ENCODE results near the gene GPR17. TPM values are rescaled to one million over a fixed set of nuclear protein-coding genes. Genes with fewer than 3 reads are reported as not detected.

Gene GPR17
- total and polyA plus RNA-seq, 2 experiments from 2014 or later, result 0.09 TPM; not detected in 1

DNA sequence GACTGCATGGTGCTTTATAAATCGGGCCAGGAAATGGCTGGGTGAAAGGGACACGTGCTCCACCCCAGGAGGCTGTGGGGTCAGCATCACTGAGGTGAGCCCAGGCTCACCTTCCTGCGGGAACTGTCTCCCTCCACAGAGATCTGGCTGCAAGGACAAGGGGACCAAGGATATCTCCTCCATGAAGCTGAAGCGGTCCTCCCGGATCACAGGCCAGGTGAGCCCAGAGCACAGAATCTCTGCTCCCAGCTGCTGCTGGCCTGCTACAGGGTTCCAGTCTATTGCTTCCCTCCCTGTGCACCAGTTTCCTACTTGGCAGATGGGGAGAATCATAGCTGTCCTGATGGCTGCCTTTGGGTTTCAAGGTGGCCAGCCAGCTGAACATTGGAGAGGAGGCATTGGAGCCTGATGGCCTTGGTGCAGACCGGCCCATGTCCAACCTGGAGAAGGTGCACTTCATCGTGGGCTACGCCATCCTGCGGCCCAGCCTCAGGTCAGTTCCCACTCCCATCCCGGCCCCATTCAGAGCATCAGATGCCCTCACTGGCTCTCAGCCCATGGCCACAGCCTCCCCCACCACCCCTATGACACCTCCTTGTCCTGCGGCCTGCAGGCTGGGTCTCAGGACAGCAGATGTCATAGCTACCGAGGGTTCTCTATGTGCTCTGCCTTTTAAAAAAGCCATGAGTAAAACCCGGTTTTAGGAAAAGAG is 33.7 kb upstream of the GPR17 start:
- Histone ChIP-seq H3K27me3 (no peaks in the 10 kb centered on the region), H3K4me1 (ENCODE audit: low read depth) (no peaks in the 10 kb centered on the region), H3K36me3 (no peaks in the 10 kb centered on the region), H3K9me3 (ENCODE audit: low read depth) (no peaks in the 10 kb centered on the region), H3K27ac (no peak overlapping the region), H3K4me3 (no peak overlapping the region)
- DNase-seq (ENCODE audit: low read depth in 1 of 2, low spot score in 1 of 2), result no peak
- TF ChIP-seq, protein P1, sequence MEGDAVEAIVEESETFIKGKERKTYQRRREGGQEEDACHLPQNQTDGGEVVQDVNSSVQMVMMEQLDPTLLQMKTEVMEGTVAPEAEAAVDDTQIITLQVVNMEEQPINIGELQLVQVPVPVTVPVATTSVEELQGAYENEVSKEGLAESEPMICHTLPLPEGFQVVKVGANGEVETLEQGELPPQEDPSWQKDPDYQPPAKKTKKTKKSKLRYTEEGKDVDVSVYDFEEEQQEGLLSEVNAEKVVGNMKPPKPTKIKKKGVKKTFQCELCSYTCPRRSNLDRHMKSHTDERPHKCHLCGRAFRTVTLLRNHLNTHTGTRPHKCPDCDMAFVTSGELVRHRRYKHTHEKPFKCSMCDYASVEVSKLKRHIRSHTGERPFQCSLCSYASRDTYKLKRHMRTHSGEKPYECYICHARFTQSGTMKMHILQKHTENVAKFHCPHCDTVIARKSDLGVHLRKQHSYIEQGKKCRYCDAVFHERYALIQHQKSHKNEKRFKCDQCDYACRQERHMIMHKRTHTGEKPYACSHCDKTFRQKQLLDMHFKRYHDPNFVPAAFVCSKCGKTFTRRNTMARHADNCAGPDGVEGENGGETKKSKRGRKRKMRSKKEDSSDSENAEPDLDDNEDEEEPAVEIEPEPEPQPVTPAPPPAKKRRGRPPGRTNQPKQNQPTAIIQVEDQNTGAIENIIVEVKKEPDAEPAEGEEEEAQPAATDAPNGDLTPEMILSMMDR (IDR thresholded peaks at IDR 0.05; ENCODE audit: low read depth, low read length), result no peak

DNA sequence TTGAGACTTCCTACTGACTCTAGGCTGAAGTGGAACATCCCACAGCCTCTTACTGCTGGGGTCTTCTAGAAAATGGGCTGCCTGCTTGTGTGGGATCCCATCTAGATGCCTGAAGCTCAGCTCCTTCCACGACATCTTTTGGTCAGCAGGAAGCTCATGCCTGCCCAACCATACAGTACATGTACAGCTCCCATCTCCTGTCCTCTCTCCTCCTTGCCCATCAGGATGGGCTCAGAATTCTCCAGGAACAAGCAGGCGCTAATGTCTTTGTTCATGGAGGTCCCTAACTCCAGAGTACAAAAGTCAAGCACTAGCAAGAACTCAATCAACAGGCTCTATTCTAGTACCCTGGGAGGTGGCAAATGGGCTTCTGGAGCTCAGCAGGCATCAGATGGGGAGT is 31.7 kb upstream of the GPR17 start:
- H3K9me3 ChIP-seq (ENCODE audit: low read depth), result no peaks in the 10 kb centered on the region
- H3K4me3 ChIP-seq, result no peak overlapping the region
- H3K27me3 ChIP-seq, result no peaks in the 10 kb centered on the region
- no peak for DNase-seq (ENCODE audit: low read depth in 1 of 2, low spot score in 1 of 2)
- H3K4me1 ChIP-seq (ENCODE audit: low read depth), result no peaks in the 10 kb centered on the region
- no peaks in the 10 kb centered on the region for H3K36me3 ChIP-seq
- TF ChIP-seq, protein P1 (IDR thresholded peaks at IDR 0.05; ENCODE audit: low read depth, low read length), result no peak
- no peak overlapping the region for H3K27ac ChIP-seq

DNA sequence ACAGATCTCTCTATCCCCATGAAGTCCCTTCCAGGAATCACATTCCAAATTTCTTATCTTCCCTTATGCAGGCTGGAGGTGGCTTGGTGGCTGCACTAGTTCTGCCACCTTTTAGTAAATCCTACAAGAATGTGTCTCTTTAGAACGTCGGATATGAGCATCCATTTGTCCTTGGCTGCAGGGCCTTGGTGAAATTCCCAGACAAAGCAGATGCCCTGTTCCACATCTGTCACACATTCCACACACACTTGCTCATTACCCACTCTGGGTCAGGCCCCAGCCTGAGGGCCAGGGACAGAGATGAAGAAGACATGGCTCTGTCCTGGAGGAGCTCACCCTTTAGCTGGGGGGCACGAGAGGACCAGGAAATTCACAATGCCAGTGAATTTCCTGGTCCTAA is 31.2 kb upstream of the GPR17 start:
- no peaks in the 10 kb centered on the region for H3K27me3 ChIP-seq
- DNase-seq (ENCODE audit: low read depth in 1 of 2, low spot score in 1 of 2), result no peak
- H3K4me3 ChIP-seq, result no peak overlapping the region
- no peak overlapping the region for H3K27ac ChIP-seq
- no peaks in the 10 kb centered on the region for H3K4me1 ChIP-seq (ENCODE audit: low read depth)
- no peaks in the 10 kb centered on the region for H3K36me3 ChIP-seq
- no peaks in the 10 kb centered on the region for H3K9me3 ChIP-seq (ENCODE audit: low read depth)
- TF ChIP-seq, protein P1 (IDR thresholded peaks at IDR 0.05; ENCODE audit: low read depth, low read length), result no peak

DNA sequence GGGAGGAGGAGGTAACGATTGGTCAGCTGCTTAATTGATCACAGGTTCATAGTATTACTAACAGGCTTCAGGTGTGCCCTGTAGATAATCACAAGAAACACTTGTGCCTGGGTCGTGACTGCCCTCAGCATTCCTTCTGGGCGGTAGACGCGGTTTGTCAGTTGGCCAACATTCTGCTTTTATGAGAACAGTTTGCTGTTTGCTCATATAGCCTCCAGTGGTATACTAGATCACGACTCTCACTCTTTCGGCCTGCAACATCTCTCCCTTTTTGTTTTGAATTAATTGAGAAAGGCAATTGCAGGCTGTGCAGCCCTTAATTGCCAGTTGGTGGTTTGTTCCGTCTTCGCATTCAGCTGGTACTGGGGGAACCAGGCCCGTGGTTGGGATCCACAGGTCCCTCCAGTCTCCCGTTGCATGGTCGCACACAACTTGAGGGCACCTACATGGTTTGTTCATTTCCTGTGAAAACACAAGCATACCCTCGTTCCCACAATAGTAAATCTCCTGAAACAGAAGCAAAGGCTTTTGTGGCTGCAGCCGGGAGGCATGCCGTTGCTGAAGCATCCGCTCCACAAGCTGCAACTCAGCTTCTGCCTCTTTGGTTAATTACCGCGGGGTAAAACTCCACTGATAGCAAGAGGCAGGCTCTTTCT is 30.3 kb upstream of the GPR17 start:
- H3K4me1 ChIP-seq (ENCODE audit: low read depth), result no peaks in the 10 kb centered on the region
- H3K9me3 ChIP-seq (ENCODE audit: low read depth), result no peaks in the 10 kb centered on the region
- DNase-seq (ENCODE audit: low read depth in 1 of 2, low spot score in 1 of 2), result no peak
- H3K36me3 ChIP-seq, result no peaks in the 10 kb centered on the region
- H3K27ac ChIP-seq, result no peak overlapping the region
- H3K4me3 ChIP-seq, result no peak overlapping the region
- H3K27me3 ChIP-seq, result no peaks in the 10 kb centered on the region
- TF ChIP-seq, protein P1 (IDR thresholded peaks at IDR 0.05; ENCODE audit: low read depth, low read length), result no peak

DNA sequence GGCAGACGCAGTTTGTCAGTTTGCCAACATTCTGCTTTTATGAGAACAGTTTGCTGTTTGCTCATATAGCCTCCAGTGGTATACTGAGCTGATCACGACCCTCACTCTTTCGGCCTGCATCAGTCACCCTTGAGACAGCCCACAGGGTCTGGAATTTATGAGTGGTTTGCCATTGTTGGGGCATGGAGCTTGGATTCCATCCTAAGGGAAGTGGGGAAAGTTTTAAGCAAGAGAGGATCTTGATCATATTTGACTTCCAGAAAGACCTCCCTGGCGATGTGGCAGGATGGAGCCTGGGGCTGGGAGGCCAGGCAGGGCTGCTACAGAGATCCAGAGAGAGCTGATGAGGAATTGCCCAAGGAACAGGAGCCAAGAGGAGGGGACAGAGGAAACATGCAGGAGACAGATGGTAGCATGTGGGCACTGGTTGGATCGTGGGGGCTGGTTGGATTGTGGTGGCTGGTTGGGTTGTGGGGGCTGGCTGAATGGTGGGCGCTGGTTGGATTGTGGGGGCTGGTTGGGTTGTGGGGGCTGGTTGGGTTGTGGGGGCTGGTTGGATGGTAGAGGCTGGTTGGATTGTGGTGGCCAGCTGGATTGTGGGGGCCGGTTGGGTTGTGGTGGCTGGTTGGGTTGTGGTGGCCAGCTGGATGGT is 27.3 kb upstream of the GPR17 start:
- Histone ChIP-seq H3K9me3 (ENCODE audit: low read depth) (no peaks in the 10 kb centered on the region), H3K27me3 (no peaks in the 10 kb centered on the region), H3K4me1 (ENCODE audit: low read depth) (no peaks in the 10 kb centered on the region), H3K4me3 (no peak overlapping the region), H3K36me3 (no peaks in the 10 kb centered on the region), H3K27ac (no peak overlapping the region)
- TF ChIP-seq, protein P1 (IDR thresholded peaks at IDR 0.05; ENCODE audit: low read depth, low read length), result no peak
- no peak for DNase-seq (ENCODE audit: low read depth in 1 of 2, low spot score in 1 of 2)

All from cardiac muscle cell (in vitro differentiated cells and primary cell).